KMS-11 (cell line): ENCODE results near the gene NECAP2.

Source experiments
- H2AFZ ChIP-seq: fragments of 200-600 bp; sonication (generic); 2 replicates; pipeline ENCODE4 v1.6.1; 2016; ENCODE audit warnings: antibody characterized with exemption, mixed run types, low read depth
- H3K27ac ChIP-seq: fragments of 200-600 bp; sonication (generic); 2 replicates; pipeline ENCODE4 v1.6.1; 2016; ENCODE audit warnings: mild to moderate bottlenecking, mixed run types
- H3K27me3 ChIP-seq: fragments of 200-600 bp; sonication (generic); 2 replicates; pipeline ENCODE4 v1.6.1; 2017; ENCODE audit warnings: mild to moderate bottlenecking, low read depth, mixed run types, moderate library complexity; ENCODE audit not compliant: insufficient read depth
- H3K36me3 ChIP-seq: fragments of 200-600 bp; sonication (generic); 2 replicates; pipeline ENCODE4 v1.6.1; 2017; ENCODE audit warnings: mild to moderate bottlenecking, mixed run types; ENCODE audit not compliant: insufficient read depth
- H3K4me1 ChIP-seq: fragments of 200-600 bp; sonication (generic); 2 replicates; pipeline ENCODE4 v1.6.1; 2016; ENCODE audit warnings: mild to moderate bottlenecking, low read depth, mixed run types; ENCODE audit not compliant: poor library complexity, severe bottlenecking
- H3K4me2 ChIP-seq: fragments of 200-600 bp; sonication (generic); 2 replicates; pipeline ENCODE4 v1.7.0; 2016; ENCODE audit warnings: mild to moderate bottlenecking, mixed run types
- H3K4me3 ChIP-seq: fragments of 200-600 bp; sonication (generic); IDR thresholded peaks from 2 replicates; pipeline ENCODE4 v1.6.1; 2017; ENCODE audit warnings: low read depth, low read length, mixed read lengths; ENCODE audit not compliant: insufficient read depth
- H3K79me2 ChIP-seq: fragments of 200-600 bp; sonication (generic); 2 replicates; pipeline ENCODE4 v1.6.1; 2016; ENCODE audit warnings: low read depth, mixed run types; ENCODE audit not compliant: insufficient read depth
- H3K9ac ChIP-seq: fragments of 200-600 bp; sonication (generic); 2 replicates; pipeline ENCODE4 v1.6.1; 2016; ENCODE audit warnings: mild to moderate bottlenecking, mixed run types
- H4K20me1 ChIP-seq: fragments of 200-600 bp; sonication (generic); 2 replicates; pipeline ENCODE4 v1.6.1; 2016; ENCODE audit warnings: mild to moderate bottlenecking, mixed run types; ENCODE audit not compliant: insufficient read depth
- CTCF ChIP-seq: fragments of 200-600 bp; sonication (generic); conservative IDR thresholded peaks from 2 replicates; pipeline ENCODE4 v1.6.1; 2017; ENCODE audit warnings: low read depth, mild to moderate bottlenecking, antibody characterized with exemption, low read length, moderate library complexity, mixed read lengths

The NECAP2 gene

GRCh38 chr1:16393570-16394521 lies 46.7 kb upstream of the NECAP2 start:
- H3K4me3 ChIP-seq: no peak overlapping the region
- H3K36me3 ChIP-seq: 0 out of 2 replicates have a peak, but pooled peaks cover 3% of the 10 kb centered on the region
- H3K27me3 ChIP-seq: no peaks in the 10 kb centered on the region
- no peak overlapping the region for H3K27ac ChIP-seq
- H3K9ac ChIP-seq: no peak overlapping the region
- H3K4me1 ChIP-seq: peaks cover 24% of the 10 kb centered on the region
- peaks cover 41% of the 10 kb centered on the region for H3K79me2 ChIP-seq
- peaks cover 8% of the 10 kb centered on the region for H4K20me1 ChIP-seq
- TF ChIP-seq CTCF: no peak
- no peak overlapping the region for H3K4me2 ChIP-seq
- no peak overlapping the region for H2AFZ ChIP-seq

- H3K27ac ChIP-seq: no peak overlapping the region
- H3K36me3 ChIP-seq: 0 out of 2 replicates have a peak, but pooled peaks cover 3% of the 10 kb centered on the region
- no peak for TF ChIP-seq CTCF
- H3K27me3 ChIP-seq: no peaks in the 10 kb centered on the region
- no peak overlapping the region for H3K9ac ChIP-seq
- no peak overlapping the region for H3K4me2 ChIP-seq
- H2AFZ ChIP-seq: no peak overlapping the region
- H4K20me1 ChIP-seq: peaks cover 8% of the 10 kb centered on the region
- peaks cover 33% of the 10 kb centered on the region for H3K79me2 ChIP-seq
- H3K4me1 ChIP-seq: peaks cover 18% of the 10 kb centered on the region
- no peak overlapping the region for H3K4me3 ChIP-seq
These were observed 45.5 kb upstream of the NECAP2 start for GRCh38 chr1:16394977-16395376.

- Histone ChIP-seq H3K4me2 (no peak overlapping the region), H3K27ac (no peak overlapping the region), H4K20me1 (peaks cover 2% of the 10 kb centered on the region; the same call in 1 of the 2 replicates), H3K79me2 (peaks cover 17% of the 10 kb centered on the region; the same call in 1 of the 2 replicates), H3K9ac (no peak overlapping the region), H3K4me3 (no peak overlapping the region), H3K27me3 (no peaks in the 10 kb centered on the region), H3K36me3 (0 out of 2 replicates have a peak, but pooled peaks cover 3% of the 10 kb centered on the region), H3K4me1 (peaks cover 2% of the 10 kb centered on the region), H2AFZ (no peak overlapping the region)
- no peak for TF ChIP-seq CTCF
These were observed 43.9 kb upstream of the NECAP2 start for GRCh38 chr1:16396591-16396990.

GRCh38 chr1:16397120-16397519 lies 43.4 kb upstream of the NECAP2 start:
- H3K27me3 ChIP-seq: no peaks in the 10 kb centered on the region
- H3K4me3 ChIP-seq: no peak overlapping the region
- no peaks in the 10 kb centered on the region for H4K20me1 ChIP-seq
- H3K4me1 ChIP-seq: no peaks in the 10 kb centered on the region
- peaks cover 12% of the 10 kb centered on the region; the same call in 1 of the 2 replicates for H3K79me2 ChIP-seq
- H3K27ac ChIP-seq: no peak overlapping the region
- H3K9ac ChIP-seq: no peak overlapping the region
- H2AFZ ChIP-seq: no peak overlapping the region
- no peak for TF ChIP-seq CTCF
- H3K4me2 ChIP-seq: no peak overlapping the region
- H3K36me3 ChIP-seq: 0 out of 2 replicates have a peak, but pooled peaks cover 3% of the 10 kb centered on the region
